ENCODE results near the gene ACSL1. TPM values are rescaled to one million over a fixed set of nuclear protein-coding genes. Genes with fewer than 3 reads are reported as not detected.

ACSL1 gene
- total RNA-seq, 4 donors from 2014 or later = 27.3 to 98.4 (median 70.1) TPM

GRCh38 chr4:184822356-184822755, 3.4 kb downstream of the ACSL1 start:
- H3K9me3 ChIP-seq = no peaks in the 10 kb centered on the region
- H3K4me3 ChIP-seq = no peak overlapping the region
- TF ChIP-seq POLR2A (IDR thresholded peaks at IDR 0.05) = no peak
- TF ChIP-seq, protein P1, sequence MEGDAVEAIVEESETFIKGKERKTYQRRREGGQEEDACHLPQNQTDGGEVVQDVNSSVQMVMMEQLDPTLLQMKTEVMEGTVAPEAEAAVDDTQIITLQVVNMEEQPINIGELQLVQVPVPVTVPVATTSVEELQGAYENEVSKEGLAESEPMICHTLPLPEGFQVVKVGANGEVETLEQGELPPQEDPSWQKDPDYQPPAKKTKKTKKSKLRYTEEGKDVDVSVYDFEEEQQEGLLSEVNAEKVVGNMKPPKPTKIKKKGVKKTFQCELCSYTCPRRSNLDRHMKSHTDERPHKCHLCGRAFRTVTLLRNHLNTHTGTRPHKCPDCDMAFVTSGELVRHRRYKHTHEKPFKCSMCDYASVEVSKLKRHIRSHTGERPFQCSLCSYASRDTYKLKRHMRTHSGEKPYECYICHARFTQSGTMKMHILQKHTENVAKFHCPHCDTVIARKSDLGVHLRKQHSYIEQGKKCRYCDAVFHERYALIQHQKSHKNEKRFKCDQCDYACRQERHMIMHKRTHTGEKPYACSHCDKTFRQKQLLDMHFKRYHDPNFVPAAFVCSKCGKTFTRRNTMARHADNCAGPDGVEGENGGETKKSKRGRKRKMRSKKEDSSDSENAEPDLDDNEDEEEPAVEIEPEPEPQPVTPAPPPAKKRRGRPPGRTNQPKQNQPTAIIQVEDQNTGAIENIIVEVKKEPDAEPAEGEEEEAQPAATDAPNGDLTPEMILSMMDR (IDR thresholded peaks at IDR 0.05) = no peak
- H3K4me1 ChIP-seq = no peaks in the 10 kb centered on the region
- H3K27ac ChIP-seq = no peak overlapping the region
- H3K27me3 ChIP-seq = no peaks in the 10 kb centered on the region
- DNase-seq = no peak
- intact Hi-C loops (cut with DNase I; ENCODE audit: low total_unique reads) = no loop called here
- H3K36me3 ChIP-seq = no peaks in the 10 kb centered on the region

DNA sequence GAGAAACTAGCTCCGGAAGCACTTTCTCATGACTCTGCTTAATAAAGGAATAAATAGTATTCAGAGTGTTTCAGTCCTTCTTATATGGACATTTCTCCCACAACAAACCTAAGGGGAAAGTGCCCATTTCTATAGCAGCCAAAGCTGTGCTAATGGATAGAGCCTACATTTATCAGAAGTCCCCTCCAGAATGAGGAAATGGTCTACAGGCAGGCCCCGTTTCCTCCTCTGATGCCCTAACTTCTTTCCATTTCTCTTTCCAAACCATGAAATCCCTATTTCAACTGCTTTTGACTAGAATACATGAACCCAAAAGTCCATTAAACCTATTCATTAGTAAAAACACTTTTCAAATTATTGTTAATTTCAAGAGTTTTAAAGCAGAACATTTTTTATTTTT, 4.5 kb downstream of the ACSL1 start:
- H3K9me3 ChIP-seq = no peaks in the 10 kb centered on the region
- TF ChIP-seq, protein P1 (IDR thresholded peaks at IDR 0.05) = no peak
- TF ChIP-seq POLR2A (IDR thresholded peaks at IDR 0.05) = no peak
- no peaks in the 10 kb centered on the region for H3K36me3 ChIP-seq
- no peak for DNase-seq
- no peaks in the 10 kb centered on the region for H3K4me1 ChIP-seq
- intact Hi-C loops (cut with DNase I; ENCODE audit: low total_unique reads) = no loop called here
- no peak overlapping the region for H3K27ac ChIP-seq
- no peaks in the 10 kb centered on the region for H3K27me3 ChIP-seq
- H3K4me3 ChIP-seq = no peak overlapping the region

DNA sequence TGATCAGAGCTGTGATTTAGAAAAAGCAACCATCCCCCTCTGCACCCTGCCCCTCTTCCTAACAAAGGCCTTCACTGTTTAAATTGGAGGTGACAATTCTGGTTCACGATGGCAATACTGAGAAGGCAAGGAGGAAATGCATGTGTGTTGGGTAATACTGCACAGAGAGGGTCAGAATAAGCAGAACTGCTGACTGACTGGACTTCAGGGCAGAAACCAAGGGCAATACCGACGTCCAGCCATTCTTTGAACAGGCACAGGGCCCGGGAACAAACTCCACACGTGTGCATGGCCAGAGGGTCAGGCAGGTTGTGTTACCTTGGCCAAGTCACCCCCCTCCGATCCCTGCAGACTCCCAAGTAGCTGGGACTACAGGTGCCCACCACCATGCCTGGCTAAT, 6.0 kb downstream of the ACSL1 start:
- Histone ChIP-seq H3K4me1 (no peaks in the 10 kb centered on the region), H3K27ac (no peak overlapping the region), H3K36me3 (no peaks in the 10 kb centered on the region), H3K9me3 (no peaks in the 10 kb centered on the region), H3K4me3 (no peak overlapping the region), H3K27me3 (no peaks in the 10 kb centered on the region)
- DNase-seq = no peak
- TF ChIP-seq POLR2A (IDR thresholded peaks at IDR 0.05) = no peak
- TF ChIP-seq, protein P1 (IDR thresholded peaks at IDR 0.05) = no peak
- intact Hi-C loops (cut with DNase I; ENCODE audit: low total_unique reads) = no loop called here

DNA sequence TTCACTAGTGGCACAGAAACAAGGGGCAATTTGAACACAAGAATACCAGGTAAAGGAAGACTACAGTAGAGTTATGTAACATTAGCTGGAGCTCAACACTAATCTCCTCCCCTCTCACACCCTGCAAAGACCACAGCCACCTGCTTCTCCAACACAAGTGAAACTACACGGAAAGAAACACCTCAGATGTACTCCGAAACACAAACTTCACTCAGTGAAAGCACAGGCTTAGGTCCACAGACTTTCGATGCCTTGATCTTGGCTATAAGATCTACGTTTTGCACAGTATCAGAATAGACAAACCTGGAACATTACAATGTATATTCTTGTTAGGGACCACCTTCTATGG, 7.6 kb downstream of the ACSL1 start:
- intact Hi-C loops (cut with DNase I; ENCODE audit: low total_unique reads) = no loop called here
- Histone ChIP-seq H3K9me3 (no peaks in the 10 kb centered on the region), H3K4me1 (no peaks in the 10 kb centered on the region), H3K27ac (no peak overlapping the region), H3K36me3 (no peaks in the 10 kb centered on the region), H3K27me3 (no peaks in the 10 kb centered on the region), H3K4me3 (no peak overlapping the region)
- DNase-seq = no peak
- TF ChIP-seq, protein P1 (IDR thresholded peaks at IDR 0.05) = no peak
- TF ChIP-seq POLR2A (IDR thresholded peaks at IDR 0.05) = no peak

GRCh38 chr4:184817494-184818215, 8.1 kb downstream of the ACSL1 start:
- H3K27ac ChIP-seq = no peak overlapping the region
- DNase-seq = no peak
- H3K27me3 ChIP-seq = no peaks in the 10 kb centered on the region

More at GRCh38 chr4:184817494-184818215, 8.1 kb downstream of the ACSL1 start:
- Histone ChIP-seq H3K9me3 (no peaks in the 10 kb centered on the region), H3K36me3 (no peaks in the 10 kb centered on the region), H3K4me3 (no peak overlapping the region), H3K4me1 (no peaks in the 10 kb centered on the region)
- TF ChIP-seq POLR2A (IDR thresholded peaks at IDR 0.05) = no peak
- TF ChIP-seq, protein P1 (IDR thresholded peaks at IDR 0.05) = no peak
- intact Hi-C loops (cut with DNase I; ENCODE audit: low total_unique reads) = no loop called here

All from uterus (tissue), 4 donors.